Type B pancreatic cell (in vitro differentiated cells): ENCODE measurements around the gene SEMA7A. TPM values are rescaled to one million over a fixed set of nuclear protein-coding genes. Genes with fewer than 3 reads are reported as not detected.

ENCODE experiments used
- DNase-seq: peaks from one replicate; pipeline ENCODE4 v3.0.0; 2021; ENCODE audit warnings: mixed read lengths; ENCODE audit not compliant: unreplicated experiment; ENCODE audit errors: extremely low spot score
- H3K27ac Mint-ChIP-seq: 2 replicates; pipeline ENCODE4 v1.8.0; 2021; ENCODE audit warnings: mild to moderate bottlenecking, mixed read lengths
- H3K27me3 Mint-ChIP-seq: 2 replicates; pipeline ENCODE4 v1.8.0; 2021; ENCODE audit warnings: mixed read lengths
- H3K36me3 Mint-ChIP-seq: 2 replicates; pipeline ENCODE4 v1.8.0; 2021; ENCODE audit warnings: mixed read lengths
- H3K4me1 Mint-ChIP-seq: one replicate; pipeline ENCODE4 v1.8.0; 2021; ENCODE audit warnings: mixed read lengths; ENCODE audit not compliant: unreplicated experiment
- H3K4me3 Mint-ChIP-seq: 2 replicates; pipeline ENCODE4 v1.8.0; 2021; ENCODE audit warnings: mild to moderate bottlenecking, mixed read lengths
- H3K9me3 Mint-ChIP-seq: 2 replicates; pipeline ENCODE4 v1.8.0; 2021; ENCODE audit warnings: mixed read lengths
- CTCF ChIP-seq: fragments of 200-600 bp; sonication (generic); conservative IDR thresholded peaks from 2 replicates; pipeline ENCODE4 v1.5.0; 2021; ENCODE audit warnings: antibody characterized with exemption, mild to moderate bottlenecking
- total RNA-seq: library from RNA; stranded (reverse); gene quantifications from 2 replicates; pipeline ENCODE4 v1.2.1, GENCODE V29; 2021; ENCODE audit warnings: low replicate concordance

Gene SEMA7A
- total RNA-seq, 1 donor from 2014 or later: 6.3 TPM

DNA sequence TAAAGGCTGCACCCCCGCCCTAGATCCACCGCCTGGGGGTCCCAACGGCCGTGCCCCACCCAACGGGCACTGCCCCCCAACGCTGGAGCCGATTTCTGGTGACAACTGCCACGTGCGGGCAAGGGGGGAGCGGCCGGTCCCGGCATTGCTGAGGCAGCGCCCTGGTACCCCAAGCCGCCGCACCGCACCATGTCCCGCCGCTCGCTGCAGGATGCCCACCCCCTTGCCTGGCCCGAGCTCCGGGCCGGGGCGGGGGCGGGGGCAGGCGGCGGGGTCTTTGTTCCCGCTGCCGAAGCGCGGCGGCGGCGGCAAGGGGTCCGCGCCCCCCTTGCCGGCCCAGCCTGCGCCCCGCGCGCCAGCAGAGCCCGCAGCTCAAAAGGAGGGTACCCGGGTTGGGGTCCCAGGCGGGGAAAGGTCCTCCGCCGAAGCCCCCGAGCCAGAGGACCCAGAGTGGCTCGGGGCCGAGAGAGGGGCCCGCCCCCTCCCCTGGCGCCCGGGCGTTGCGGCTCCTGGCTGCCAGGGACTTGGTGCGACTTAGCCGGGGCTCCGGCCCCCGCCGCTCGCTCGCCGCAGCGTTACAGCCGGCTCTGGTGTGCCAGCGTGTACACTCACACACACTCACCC is 678 bp downstream of the SEMA7A start:
- TF ChIP-seq CTCF: no peak
- Mint-ChIP-seq H3K36me3 (no peaks in the 10 kb centered on the region), H3K27me3 (peaks cover 29% of the 10 kb centered on the region), H3K4me1 (peaks cover 17% of the 10 kb centered on the region), H3K9me3 (no peaks in the 10 kb centered on the region), H3K4me3 (peak overlapping the region; percentile 83), H3K27ac (no peak overlapping the region)
- no peak for DNase-seq

DNA sequence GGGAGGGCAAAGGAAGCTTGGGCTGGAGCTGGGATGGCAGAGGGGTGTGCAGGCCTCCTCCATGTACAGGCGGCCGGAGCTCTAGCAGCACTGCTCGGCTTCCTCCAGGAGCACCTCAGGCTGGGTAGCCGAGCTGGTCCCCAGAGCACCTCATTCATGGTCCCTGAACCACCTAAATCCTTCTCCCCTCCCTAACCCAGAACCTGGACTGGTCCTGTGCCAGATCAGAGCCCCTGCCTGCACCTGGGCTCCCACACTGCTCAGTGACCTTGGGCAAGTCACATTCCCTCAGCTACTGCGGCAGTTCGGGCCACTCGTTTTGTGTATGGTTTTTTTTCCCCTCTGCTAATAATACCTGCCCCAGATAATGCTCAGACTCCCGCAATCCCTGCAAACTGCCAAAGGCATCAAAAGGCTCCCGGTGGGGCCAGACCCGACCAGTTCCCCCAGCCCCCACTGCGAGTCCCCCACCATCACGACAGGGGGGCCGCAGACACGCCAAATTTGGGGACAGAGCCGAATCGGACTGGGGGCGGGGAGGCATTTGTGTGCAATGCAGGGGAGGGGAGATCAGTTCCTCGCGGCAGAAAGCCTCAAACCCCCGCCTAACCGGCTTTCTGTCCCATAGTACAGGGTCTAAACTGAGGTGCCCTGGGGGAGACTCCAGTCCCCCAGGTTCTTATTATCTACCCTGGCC is 1.3 kb downstream of the SEMA7A start:
- peaks cover 17% of the 10 kb centered on the region for H3K4me1 Mint-ChIP-seq
- no peaks in the 10 kb centered on the region for H3K9me3 Mint-ChIP-seq
- no peak for DNase-seq
- no peak for TF ChIP-seq CTCF
- H3K27ac Mint-ChIP-seq: peak overlapping the region; percentile 65
- H3K36me3 Mint-ChIP-seq: no peaks in the 10 kb centered on the region
- peak overlapping the region; percentile 83 for H3K4me3 Mint-ChIP-seq
- H3K27me3 Mint-ChIP-seq: peaks cover 29% of the 10 kb centered on the region

- Mint-ChIP-seq H3K4me3 (peak overlapping the region; percentile 83), H3K36me3 (no peaks in the 10 kb centered on the region), H3K4me1 (peaks cover 17% of the 10 kb centered on the region), H3K9me3 (no peaks in the 10 kb centered on the region), H3K27me3 (peaks cover 29% of the 10 kb centered on the region), H3K27ac (no peak overlapping the region)
- no peak for TF ChIP-seq CTCF
- no peak for DNase-seq
Observed at GRCh38 chr15:74431645-74432044, 2.1 kb downstream of the SEMA7A start.

DNA sequence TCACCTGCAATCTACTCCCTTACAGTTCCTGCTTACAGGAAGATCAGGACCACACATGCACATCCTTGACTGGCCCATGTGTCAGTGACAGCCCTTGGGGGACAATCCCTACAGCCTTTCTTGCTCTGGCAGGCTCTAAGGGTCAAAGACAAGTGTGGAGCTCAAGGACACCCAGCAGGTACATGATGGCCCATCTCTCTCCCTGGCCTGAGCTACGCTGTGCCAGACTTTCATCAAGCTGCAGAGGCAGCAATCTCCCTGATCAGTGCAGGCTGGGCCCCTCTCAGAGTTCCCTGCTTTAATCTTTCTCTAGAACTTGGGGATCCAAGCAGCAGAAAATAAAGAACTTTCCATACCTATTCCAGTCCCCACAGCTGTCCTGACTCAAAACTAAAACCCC is 2.6 kb downstream of the SEMA7A start:
- no peak for DNase-seq
- Mint-ChIP-seq H3K4me3 (peak overlapping the region; percentile 83), H3K4me1 (peaks cover 17% of the 10 kb centered on the region), H3K27ac (no peak overlapping the region), H3K9me3 (no peaks in the 10 kb centered on the region), H3K27me3 (peaks cover 29% of the 10 kb centered on the region), H3K36me3 (no peaks in the 10 kb centered on the region)
- no peak for TF ChIP-seq CTCF

GRCh38 chr15:74430510-74430951 is 3.2 kb downstream of the SEMA7A start:
- no peak for DNase-seq
- no peak for TF ChIP-seq CTCF
- Mint-ChIP-seq H3K4me1 (peaks cover 17% of the 10 kb centered on the region), H3K36me3 (no peaks in the 10 kb centered on the region), H3K27ac (no peak overlapping the region), H3K27me3 (peaks cover 26% of the 10 kb centered on the region), H3K9me3 (no peaks in the 10 kb centered on the region), H3K4me3 (no peak overlapping the region)
